Measurements from ENCODE around the gene NEK11.
A peak's percentile ranks its signal among the peaks of the same experiment; 100 is the strongest.

The NEK11 gene

GRCh38 chr3:131047582-131047981 is 20.9 kb downstream of the NEK11 start:
- DNase-seq = peak; percentile 25

DNA sequence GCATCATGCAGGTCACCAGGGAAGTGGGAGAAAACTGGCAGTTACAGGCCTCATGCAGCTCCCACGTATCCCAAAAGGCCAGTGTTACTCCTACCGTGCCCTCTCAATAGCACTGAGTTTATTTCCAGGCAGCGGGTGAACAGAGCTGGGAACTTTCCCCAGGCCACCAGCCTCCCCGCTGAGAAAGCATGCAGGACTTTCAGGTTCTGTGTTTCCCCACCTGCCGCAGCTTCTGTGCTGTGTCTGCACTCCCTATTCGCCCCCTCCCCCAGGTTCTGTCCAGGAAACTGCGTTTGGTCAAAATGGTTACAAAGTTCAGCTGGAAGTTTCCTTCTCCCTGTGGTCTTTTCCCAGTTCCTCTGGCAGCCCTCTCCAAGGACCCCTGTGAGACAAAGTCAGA is 21.4 kb downstream of the NEK11 start:
- no peak for DNase-seq

- no peak for DNase-seq
Measured at GRCh38 chr3:131050001-131050400, 23.3 kb downstream of the NEK11 start.

- DNase-seq = no peak
Measured at GRCh38 chr3:131053043-131053859, 26.6 kb downstream of the NEK11 start.

GRCh38 chr3:131067983-131068382 is 41.3 kb downstream of the NEK11 start:
- no peak for DNase-seq

GRCh38 chr3:131072099-131072559 is 45.5 kb downstream of the NEK11 start:
- DNase-seq = no peak

DNA sequence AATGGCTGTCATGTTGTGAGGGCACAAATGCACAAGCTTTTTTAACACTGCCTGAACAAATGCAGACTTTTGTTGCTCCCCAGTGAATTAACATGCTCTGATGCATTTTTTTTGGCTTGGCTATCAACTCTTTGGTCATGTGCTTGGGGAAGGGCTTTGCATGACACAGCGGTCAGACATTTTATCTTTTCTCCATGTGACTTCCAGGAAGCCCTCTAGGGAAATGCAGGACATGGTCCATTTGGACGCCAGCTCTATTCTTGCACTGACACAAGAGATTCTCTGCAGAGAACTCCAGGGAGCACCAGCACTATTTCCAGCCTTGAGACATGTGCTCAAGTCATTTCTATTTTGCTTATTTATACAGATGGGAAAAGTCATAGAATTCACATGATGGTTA is 46.2 kb downstream of the NEK11 start:
- DNase-seq = no peak

DNA sequence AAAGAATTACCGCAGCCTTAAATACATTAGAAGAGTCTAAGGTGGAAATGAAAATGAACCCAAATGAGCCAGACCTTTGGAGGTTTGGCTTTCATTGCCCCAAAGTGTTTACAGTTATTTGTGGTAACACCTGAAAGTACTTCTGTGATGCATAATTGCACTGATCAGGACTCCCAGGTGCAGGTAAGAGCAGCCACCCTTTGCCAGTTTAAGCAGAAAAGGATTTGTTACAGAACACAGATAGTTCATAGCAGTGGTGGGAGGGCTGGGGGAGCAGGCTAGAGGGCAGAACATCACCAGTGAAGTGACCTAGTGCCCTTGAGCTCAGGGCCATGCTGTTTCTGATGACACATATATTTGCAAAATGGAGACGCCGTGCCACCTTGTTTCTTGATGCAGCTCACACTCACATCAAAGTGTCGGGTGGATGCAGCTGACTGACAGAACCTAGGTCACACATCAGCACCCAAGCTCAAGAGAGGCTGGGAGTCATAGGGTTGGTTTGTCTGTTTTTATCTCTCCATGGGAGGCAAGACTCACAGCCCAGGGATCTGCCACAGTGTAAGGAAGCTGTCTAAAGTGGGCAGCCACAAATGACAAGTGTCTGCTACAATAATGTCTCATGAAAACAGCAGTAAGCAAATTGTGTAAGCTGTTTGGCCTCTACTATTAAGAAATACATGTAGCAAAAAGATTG is 49.1 kb downstream of the NEK11 start:
- no peak for DNase-seq

GRCh38 chr3:131077904-131078303 is 51.2 kb downstream of the NEK11 start:
- DNase-seq = no peak

GRCh38 chr3:131079086-131079485 is 52.4 kb downstream of the NEK11 start:
- DNase-seq = no peak

DNA sequence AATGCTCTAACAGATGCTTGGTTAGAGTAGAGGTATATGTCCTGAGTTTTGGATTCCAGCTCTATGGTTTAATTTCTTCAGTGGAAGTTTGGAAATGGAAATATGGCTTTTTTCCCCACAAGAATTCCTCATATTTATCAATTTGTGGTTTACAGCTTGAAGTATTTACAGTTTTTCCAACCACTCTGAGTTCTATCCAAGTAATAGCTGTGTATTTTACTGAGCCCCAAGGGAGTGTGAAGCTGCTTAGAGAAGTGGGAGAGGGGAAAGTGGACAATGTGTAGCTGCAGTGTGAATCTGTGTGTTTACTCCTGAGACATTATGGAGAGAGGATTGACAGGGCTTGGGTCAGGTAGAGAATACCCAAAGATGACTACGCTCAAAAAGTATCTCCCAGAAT is 54.5 kb downstream of the NEK11 start:
- DNase-seq = no peak

DNA sequence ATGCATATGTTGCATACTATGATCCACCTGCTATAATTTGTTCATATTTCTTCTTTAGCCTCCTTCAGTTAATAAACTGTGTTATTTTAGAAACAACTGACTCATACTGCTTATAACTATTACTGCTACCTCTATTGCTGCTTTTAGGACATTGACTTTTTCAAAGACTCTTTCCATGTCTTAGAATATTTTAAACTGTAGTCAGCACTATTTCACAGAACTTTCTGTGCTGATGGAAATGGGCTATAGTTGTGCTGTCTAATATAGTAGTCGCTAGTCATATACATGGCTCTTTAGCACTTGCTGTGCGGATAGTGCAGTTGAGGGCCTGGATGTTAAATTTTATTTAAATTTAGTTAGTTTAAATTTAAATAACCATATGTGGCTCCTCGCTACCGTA is 55.6 kb downstream of the NEK11 start:
- DNase-seq = no peak

- DNase-seq = peak; percentile 88
Measured at GRCh38 chr3:131082871-131083863, 56.5 kb downstream of the NEK11 start.

DNA sequence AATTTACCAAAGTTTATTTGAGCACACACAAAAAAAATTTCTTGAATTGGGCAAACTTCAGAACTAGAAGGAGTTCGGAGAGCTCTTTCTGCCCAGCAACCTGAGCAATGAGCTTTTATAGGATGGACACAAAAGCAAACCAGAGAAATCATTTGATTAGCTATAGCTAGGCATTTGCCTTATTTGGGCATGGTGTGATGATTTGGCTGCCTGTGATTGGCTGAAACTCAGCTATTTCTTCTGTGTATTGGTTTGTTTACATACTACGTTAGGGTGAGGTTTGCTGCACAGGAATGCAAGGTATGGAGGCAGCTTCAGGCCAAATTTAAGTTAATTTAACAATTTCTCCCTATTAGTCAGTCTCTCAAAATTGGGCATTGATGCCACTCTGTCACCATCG is 65.1 kb downstream of the NEK11 start:
- DNase-seq = no peak

GRCh38 chr3:131107637-131108433 is 81.2 kb downstream of the NEK11 start:
- DNase-seq = no peak

DNA sequence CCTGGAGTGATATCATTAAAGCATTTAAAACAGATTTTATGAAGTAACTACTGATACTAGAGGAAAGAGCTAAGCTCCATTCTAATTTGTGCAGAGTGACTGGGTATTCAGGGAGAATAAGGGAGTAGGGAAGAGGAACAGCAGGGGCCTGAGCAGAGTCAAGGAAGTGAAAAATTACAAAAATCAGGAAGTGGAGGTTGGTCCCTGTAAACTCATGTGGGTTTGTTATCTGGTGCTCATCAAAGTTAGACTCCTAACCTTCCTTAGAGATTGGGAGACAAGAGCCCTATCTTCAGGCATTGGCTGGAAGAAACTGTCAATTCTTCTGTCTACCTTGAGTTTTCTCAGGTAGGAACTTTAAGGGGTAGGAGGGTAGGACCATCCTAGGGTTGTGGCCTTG is 82.5 kb downstream of the NEK11 start:
- DNase-seq = no peak

DNA sequence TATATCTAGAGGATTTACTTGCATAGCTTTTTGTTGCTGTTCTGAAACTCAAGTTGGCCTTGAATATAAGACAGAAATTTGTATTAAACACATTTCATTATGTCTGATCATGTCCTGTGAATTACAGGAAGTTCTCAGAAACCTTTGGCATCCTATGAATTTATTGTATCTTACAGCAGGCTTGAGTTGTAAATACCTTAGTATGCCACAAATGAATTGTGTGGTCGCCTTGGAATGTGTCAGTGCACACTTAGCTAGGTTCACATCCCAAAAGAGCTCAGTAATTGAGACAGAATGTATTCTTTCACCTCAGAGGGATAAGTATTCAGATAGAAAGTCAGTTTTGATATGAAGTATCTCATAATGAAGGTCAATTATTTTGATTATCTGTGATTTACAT is 83.4 kb downstream of the NEK11 start:
- DNase-seq = no peak

- DNase-seq = no peak
Measured at GRCh38 chr3:131114256-131114655, 87.6 kb downstream of the NEK11 start.

- DNase-seq = no peak
Measured at GRCh38 chr3:131125684-131126083, 99.0 kb downstream of the NEK11 start.

- no peak for DNase-seq
Measured at GRCh38 chr3:131140891-131141290, 114.2 kb downstream of the NEK11 start.

DNA sequence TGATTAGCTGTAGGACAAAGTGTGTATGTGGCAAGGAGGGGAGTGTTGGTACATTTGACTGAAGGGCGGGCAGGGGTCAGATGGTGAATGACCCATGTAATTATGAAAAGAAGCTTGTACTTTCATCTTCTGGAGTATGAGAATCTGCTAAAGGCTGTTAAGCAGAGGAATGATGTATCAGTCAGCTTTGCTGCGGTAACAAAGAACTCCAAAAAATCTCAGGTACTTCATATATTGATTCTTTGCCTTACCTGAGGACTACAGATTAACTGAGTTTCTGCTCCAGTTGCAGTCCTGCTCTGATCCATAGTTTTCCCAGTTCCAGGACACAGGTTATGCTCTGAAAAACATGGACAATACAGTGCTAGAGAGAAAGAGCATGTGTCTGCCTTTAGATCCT is 115.1 kb downstream of the NEK11 start:
- DNase-seq = no peak

DNA sequence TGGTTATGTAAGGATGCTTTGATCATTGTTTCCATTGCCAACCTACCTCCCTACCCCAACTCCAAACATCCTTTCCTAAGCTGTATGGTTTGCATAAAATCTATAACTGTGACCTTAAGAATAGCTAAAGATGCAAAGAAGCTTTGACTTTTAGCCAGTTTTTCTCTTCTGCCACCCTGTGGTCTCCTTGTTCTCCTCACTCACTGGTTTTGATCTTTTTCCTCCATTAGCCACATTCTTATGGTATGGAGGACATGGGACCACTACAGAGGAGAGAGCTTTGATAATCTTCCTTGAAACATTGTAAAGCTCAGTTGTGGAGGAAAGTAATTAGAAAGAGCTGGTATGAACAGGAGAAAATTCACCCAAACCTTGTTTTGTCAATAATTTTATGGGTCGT is 115.9 kb downstream of the NEK11 start:
- DNase-seq = no peak

Measured in NCI-H1436 (cell line).